Inflammatory macrophage treated with lipopolysaccharide for 4 hours (primary cell): ENCODE results near the gene AP5Z1.

Source experiments
- DNase-seq: peaks from one replicate; pipeline ENCODE4 v3.0.0-alpha.2; 2020

The AP5Z1 gene

DNA sequence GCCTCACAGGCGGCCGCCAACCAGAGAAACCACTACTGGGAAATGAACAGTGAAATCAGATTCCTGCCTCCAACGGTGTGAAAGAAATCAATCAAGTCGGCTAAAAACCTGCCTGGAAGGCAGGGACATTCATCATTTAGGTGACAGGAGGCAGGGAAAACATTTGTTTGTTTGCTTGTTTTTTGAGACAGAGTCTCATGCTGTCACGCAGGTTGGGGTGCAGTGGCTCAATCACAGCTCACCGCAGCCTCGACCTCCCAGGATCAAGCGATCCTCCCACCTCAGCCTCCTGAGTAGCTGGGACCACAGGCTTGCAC is 30.5 kb downstream of the AP5Z1 start:
- DNase-seq = no peak

DNA sequence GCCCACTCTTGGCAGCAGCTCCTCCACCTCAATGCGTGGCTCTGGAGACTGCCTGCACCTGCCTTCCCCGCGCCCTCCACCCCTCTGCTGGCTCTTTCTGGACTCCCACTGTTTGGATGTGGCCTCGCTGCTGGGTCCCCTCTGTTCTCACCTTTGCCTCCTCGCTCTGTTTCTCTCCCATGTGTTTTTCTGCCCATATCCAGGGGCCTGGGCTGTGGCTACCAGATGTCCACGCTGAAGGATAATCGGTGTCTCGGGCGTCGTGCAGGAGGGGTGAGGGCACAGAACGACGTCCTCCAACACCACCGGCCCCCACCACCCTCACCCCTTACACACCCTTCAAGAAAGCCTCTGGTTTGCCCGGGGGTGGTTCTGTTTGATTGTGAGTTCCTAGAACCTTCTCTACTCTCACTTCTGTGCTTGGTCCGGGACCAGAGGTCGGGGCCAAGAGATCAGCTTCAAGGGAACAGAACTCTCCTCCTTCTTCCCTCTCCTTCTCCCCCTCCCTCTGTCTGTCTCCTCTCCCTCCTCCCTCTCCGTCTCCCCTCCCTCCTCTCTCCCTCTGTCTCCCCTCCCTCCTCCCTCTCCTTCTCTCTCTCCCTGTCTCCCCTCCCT is 31.7 kb downstream of the AP5Z1 start:
- DNase-seq = no peak

DNA sequence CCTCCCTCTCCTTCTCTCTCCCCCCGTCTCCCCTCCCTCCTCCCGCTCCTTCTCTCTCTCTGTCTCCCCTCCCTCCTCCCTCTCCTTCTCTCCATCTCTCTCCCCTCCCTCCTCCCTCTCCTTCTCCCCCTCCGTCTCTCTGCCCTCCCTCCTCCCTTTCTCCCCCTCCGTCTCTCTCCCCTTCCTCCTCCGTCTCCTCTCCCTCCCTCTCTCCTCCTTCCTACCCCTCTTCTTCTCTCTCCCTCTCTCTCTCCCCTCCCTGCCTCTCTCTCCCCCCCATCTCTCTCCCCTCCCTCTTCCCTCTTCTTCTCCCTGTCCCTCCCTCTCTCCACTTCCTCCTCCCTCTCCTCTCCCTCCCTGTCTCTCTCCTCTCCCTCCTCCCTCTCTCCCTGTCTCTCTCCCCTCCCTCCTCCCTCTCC is 32.2 kb downstream of the AP5Z1 start:
- no peak for DNase-seq

DNA sequence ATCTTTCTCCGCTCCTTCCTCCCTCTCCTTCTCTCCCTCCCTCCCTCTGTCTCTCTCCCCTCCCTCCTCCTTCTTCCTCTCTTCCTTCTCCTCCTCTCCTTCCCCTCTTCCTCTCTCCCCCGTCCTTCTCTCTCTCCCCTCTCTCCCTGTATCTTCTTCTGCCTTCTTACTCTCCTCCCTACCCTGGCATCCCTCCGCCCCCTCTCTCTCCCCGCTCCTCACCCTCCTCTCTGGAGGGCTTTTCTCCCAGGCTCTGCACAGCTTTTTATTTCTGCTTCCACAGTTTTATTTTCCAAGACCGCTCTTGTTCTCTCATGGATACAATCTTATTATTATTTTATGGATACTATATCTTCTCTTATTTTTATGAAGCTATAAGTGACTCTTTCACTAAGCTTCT is 32.6 kb downstream of the AP5Z1 start:
- DNase-seq = no peak

DNA sequence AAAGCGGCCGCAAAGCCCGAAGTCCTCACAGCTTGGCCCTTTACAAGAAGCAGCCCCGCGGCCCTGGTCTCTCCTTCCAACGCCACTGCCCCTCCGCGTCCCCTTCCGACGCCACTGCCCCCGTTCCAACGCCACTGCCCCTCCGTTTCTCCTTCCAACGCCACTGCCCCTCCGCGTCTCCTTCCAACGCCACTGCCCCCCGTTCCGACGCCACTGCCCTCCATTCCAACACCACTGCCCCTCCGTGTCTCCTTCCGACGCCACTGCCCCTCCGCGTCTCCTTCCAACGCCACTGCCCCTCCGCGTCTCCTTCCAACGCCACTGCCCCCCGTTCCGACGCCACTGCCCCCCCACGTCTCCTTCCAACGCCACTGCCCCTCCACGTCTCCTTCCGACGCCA is 33.1 kb downstream of the AP5Z1 start:
- DNase-seq = no peak

DNA sequence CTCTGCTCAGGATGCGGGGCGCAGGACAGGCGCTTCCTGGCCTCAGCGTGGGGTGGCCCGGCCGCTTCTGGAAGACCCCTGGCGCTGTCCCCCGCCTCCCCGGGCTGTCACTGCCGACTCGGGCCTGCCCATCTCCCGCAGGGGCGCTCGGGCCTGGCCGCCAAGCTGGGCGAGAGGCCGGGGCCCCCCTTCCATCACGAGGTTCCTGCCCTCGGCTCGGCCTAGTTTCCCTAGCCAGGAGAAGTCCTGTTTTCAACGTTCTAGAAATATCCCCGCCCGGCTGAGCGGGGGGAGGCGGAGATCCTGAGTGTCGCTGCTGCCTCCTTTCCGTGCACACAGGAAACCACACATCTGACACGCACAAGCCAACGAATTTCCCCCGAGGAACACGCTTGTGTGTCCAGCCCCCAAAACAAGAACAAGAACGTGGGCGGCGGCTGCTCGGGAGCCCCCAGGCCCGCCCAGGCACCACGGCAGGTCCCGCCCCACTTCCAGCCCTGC is 33.7 kb downstream of the AP5Z1 start:
- no peak for DNase-seq

DNA sequence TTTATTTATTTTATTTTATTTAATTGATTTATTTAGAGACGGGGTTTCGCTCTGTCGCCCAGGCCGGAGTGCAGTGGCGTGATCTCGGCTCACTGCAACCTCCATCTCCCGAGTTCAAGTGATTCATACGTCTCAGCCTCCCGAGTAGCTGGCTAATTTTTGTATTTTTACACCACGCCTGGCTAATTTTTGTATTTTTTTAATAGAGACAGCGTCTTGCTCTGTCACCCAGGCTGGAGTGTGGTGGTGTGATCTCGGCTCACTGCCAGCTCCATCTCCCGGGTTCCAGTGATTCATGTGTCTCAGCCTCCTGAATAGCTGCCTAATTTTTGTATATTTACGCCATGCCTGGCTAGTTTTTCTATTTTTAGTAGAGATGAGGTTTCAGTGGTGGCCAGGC is 34.2 kb downstream of the AP5Z1 start:
- no peak for DNase-seq

- DNase-seq = no peak
Measured at GRCh38 chr7:4814433-4814832, 39.0 kb downstream of the AP5Z1 start.

DNA sequence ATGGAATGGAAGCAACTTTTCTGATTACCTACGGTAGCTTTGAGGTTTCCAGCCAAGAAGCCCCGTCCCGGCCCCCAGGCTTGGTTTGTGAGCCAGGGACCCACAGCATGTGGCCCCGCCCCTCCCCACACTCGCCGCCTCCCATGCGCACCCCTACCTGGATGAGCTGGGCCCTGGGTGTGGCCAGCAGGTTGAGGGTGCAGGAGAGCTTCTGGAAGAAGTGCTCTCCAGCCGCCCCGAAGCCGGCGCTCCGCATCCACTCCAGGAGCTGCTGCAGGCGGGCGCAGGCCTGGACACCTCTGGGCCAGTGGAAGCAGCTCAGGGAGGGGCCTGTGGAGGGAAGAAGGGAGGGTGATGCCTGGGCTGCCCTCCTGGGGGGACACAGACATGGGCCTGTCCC is 39.7 kb downstream of the AP5Z1 start:
- DNase-seq = no peak

GRCh38 chr7:4815609-4816418 is 40.4 kb downstream of the AP5Z1 start:
- DNase-seq = no peak

DNA sequence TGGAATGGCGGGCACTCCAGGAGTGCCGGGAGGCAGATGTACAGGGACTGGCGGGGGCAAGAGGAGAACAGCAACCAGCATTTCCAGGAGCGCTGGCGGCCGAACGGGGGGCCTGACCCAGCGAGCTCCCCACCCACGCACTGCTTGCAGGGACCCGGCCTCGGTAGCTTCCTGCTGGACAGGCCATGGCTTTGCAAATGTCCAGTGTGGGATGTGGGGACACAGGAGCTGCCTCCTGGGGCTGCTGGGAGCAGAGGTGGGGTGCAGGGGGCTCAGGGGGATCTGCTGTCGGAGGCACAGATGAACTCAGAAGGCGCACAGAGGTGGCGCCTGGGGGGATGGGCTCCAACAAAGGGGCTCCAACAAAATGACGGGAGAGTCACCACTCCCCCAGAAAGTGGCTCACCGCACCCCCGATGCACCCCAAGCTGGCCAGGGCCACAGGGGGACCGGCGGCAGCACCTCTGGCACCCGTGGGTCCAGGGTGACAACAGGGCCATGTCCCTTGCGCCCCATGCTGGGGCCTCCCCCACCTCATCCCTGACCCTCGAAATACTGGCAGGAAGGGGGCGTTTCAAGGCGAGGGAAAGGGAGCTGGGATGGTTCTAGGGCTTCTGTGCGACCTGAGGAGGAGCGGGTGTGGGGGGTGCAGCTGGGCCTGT is 41.1 kb downstream of the AP5Z1 start:
- DNase-seq = no peak

DNA sequence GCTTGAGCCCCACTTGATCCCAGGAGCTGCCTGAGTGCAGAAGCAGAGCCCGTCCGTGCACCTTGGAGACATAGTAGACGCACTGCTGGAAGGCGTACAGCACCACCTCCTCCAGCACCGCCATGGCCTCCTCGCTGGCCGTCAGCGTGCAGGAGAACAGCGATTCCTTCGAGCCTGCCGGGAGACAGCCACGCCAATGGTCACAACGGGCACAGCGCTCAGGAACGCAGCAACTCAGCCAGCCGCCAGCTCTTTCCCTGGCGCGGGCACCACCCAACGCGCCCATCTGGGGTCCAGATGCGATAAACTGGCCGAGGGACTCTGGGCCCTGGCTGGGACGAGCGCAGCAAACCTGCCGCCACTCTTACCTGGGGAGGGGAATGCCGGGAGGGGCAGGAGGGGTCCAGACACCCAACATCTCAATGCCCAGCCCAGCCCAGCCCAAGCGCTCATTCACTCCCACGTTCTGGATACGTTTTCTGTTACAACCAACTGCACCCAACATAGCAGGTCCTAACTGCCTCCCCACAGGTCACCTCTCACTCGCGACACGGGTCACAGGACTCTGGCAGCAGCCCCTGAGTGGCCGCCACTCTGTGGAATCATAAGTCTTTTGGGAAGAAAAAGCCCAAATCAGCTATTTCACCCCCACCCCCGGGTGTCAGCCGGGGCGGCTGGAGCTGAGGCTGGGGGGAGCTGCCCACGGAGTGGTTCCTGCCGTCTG is 41.9 kb downstream of the AP5Z1 start:
- DNase-seq = no peak

DNA sequence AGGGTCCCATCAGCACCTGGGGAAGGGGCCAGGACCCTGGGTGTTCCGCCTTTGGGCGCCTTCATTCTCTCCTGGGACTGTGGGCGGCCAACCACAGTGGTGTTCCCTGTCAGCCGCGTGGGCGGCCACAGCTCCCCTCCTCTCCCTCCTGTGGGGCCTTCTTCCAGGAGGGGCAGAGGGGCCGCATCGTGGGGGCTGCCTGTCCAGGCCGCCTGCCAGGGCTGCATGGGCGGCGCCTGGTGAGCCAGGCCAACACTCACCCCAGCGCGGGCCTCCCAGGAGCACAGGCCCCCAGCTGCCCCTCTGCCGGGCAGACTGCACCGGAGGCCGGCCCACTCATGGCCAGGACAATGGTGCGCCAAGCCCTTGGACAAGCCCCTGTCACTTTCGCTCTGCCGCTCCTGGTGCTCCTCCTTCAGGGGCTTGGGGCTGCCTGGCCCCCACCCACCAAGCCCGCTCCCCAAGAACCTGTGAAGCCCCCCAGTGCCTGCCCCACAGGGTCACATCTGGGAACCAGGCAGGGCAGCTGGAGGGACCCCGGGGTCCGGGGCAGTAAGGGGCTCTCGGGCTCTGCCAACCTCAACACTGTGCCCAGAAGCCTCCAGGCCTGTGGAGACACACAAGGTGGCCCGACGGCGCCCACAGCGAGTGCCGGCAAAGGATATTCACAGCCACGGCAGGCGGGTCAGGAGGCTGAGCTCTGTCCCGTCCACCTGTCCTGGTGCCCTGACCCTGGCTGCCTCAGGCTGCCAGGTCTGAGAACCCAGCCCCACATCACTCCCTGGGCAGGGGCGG is 42.8 kb downstream of the AP5Z1 start:
- no peak for DNase-seq

GRCh38 chr7:4819560-4820404 is 44.4 kb downstream of the AP5Z1 start:
- no peak for DNase-seq

DNA sequence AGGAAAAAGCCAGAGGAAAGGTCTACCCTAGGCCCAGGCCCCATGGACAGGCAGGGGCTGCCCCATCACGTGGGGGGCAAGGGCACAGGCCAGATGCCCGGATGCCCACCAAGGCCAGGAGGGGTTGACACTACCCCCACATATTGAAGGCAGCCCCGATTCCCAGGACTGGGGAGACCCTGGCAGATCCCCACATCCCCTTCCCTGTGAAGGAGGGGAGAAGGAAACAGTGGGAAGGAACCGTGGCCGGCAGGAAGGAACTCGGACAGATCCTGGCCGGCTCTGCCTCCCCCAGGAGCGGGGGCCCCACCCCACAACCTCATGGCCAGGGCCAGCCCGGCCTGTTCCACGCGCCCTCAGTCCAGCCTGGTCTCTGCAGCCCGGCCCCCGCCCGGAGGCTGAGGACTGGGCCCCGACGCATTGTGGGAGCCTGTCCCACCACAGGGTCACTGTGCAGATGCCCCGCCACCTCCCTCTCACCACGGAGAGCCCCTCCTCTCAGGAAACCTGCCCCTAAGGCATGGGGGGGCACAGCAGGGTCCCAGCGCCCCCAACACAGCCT is 45.1 kb downstream of the AP5Z1 start:
- DNase-seq = no peak

DNA sequence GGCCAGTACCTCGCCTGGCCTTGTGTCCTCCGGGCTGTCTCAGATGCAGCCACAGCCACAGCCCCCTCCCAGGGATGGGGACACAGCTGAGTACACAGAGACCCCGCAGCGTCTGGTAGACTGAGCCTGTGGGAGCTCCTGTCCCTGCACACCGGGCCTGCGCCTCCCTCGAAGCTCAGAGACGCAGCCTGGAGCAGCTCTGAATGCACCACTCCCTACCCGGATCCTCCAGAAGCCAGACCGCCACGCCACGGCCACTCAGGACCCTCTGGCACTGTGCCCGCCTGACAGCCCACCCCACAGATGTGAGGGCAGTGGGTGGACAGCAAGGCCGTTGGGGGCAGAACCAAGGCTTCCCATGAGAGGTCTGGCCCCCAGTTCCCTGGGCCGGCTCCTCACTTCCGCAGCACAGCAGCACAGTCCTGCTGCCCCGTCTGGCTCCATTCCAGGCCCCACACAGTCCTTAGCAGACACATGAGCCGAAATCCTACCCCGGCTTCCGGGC is 45.6 kb downstream of the AP5Z1 start:
- DNase-seq = no peak

DNA sequence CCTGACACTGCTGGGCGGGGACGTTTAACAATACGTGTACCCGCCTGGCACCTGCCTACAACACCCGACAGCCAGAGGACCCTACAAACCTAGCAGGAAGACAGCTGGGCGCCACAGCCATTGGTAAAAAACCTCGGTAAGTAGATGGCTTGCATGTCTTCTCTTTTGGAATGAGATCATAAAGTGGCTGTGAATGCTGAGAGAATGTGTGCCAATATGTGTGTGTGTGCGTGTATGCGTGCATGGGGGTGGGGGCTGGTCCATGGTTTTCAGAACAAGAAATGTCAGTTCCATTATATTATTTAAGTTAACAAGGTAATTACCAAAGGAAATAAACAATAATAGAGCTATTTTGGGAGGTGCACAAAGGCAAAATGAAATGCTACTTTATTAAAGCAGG is 47.3 kb downstream of the AP5Z1 start:
- DNase-seq = no peak

- DNase-seq = no peak
Measured at GRCh38 chr7:4823441-4824119, 48.2 kb downstream of the AP5Z1 start.

GRCh38 chr7:4824120-4824775 is 48.8 kb downstream of the AP5Z1 start:
- no peak for DNase-seq

DNA sequence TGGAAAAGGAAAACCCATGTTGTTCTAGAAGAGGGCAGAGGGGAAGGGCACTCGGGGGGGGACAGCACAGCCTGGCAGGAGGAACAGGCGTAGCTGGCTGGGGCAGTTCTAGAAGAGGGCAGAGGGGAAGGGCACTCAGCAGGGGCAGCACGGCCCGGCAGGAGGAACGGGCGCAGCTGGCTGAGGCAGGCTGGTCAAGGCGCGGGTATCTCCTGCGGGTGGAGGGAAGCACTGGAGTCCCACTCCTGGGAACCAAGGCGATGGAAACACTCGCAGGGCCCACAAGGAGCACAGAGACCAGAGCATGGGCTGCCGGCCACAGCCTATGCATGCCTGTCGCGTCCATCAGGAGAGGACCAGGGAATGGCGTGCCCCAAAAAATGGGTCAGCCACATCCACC is 49.7 kb downstream of the AP5Z1 start:
- DNase-seq = no peak
